Measurements from ENCODE around the gene STIP1.

The STIP1 gene

GRCh38 chr11:64232182-64232966 is 46.4 kb downstream of the STIP1 start:
- Histone ChIP-seq H3K4me1 (ENCODE audit: control insufficient read depth, insufficient read depth, low read length) (peaks cover 61% of the 10 kb centered on the region), H3K27me3 (ENCODE audit: control insufficient read depth in 1 of 2, insufficient read depth in 2 of 2, low read length in 2 of 2) (no peaks in the 10 kb centered on the region), H3K9ac (ENCODE audit: low read length in 2 of 2) (no peak overlapping the region), H3K9me3 (ENCODE audit: control insufficient read depth in 2 of 2, low read length in 2 of 2) (no peaks in the 10 kb centered on the region), H3K4me3 (ENCODE audit: low read length in 2 of 2) (no peak overlapping the region), H3K36me3 (ENCODE audit: control insufficient read depth in 2 of 2, insufficient read depth in 2 of 2, low read length in 2 of 2) (peaks cover 0 to under 1% of the 10 kb centered on the region in 2 donors), H3K27ac (ENCODE audit: low read length) (peak overlapping the region; percentile 18)

GRCh38 chr11:64232967-64233315 is 47.0 kb downstream of the STIP1 start:
- Histone ChIP-seq H3K27me3 (ENCODE audit: control insufficient read depth in 1 of 2, insufficient read depth in 2 of 2, low read length in 2 of 2) (no peaks in the 10 kb centered on the region), H3K27ac (ENCODE audit: low read length) (peak overlapping the region; percentile 18), H3K4me1 (ENCODE audit: control insufficient read depth, insufficient read depth, low read length) (peaks cover 58% of the 10 kb centered on the region)

GRCh38 chr11:64233913-64234586 is 48.1 kb downstream of the STIP1 start, which contains the start of gene VEGFB:
VEGFB (plus strand) TSS chr11:64234584; CDS start chr11:64234834, 250 bp downstream.
- H3K4me1 ChIP-seq (ENCODE audit: control insufficient read depth, insufficient read depth, low read length): peaks cover 58% of the 10 kb centered on the region
- H3K27me3 ChIP-seq (ENCODE audit: control insufficient read depth in 1 of 2, insufficient read depth in 2 of 2, low read length in 2 of 2): no peaks in the 10 kb centered on the region
- H3K4me3 ChIP-seq (ENCODE audit: low read length in 2 of 2): peak within 1 kb of the TSS; percentile 72 to 77
- peak within 1 kb of the TSS; percentile 70 for H3K27ac ChIP-seq (ENCODE audit: low read length)
- H3K9me3 ChIP-seq (ENCODE audit: control insufficient read depth in 2 of 2, low read length in 2 of 2): no peaks in the 10 kb centered on the region
- H3K36me3 ChIP-seq (ENCODE audit: control insufficient read depth in 2 of 2, insufficient read depth in 2 of 2, low read length in 2 of 2): peaks cover 8 to 10% of the 10 kb centered on the region in 2 donors
- peak within 1 kb of the TSS; percentile 62 to 74 for H3K9ac ChIP-seq (ENCODE audit: low read length in 2 of 2)

More at GRCh38 chr11:64232967-64233315, 47.0 kb downstream of the STIP1 start:
- Histone ChIP-seq H3K4me3 (ENCODE audit: low read length in 2 of 2) (no peak overlapping the region), H3K36me3 (ENCODE audit: control insufficient read depth in 2 of 2, insufficient read depth in 2 of 2, low read length in 2 of 2) (peaks cover 6% of the 10 kb centered on the region in 2 donors), H3K9me3 (ENCODE audit: control insufficient read depth in 2 of 2, low read length in 2 of 2) (no peaks in the 10 kb centered on the region), H3K9ac (ENCODE audit: low read length in 2 of 2) (no peak overlapping the region)

DNA sequence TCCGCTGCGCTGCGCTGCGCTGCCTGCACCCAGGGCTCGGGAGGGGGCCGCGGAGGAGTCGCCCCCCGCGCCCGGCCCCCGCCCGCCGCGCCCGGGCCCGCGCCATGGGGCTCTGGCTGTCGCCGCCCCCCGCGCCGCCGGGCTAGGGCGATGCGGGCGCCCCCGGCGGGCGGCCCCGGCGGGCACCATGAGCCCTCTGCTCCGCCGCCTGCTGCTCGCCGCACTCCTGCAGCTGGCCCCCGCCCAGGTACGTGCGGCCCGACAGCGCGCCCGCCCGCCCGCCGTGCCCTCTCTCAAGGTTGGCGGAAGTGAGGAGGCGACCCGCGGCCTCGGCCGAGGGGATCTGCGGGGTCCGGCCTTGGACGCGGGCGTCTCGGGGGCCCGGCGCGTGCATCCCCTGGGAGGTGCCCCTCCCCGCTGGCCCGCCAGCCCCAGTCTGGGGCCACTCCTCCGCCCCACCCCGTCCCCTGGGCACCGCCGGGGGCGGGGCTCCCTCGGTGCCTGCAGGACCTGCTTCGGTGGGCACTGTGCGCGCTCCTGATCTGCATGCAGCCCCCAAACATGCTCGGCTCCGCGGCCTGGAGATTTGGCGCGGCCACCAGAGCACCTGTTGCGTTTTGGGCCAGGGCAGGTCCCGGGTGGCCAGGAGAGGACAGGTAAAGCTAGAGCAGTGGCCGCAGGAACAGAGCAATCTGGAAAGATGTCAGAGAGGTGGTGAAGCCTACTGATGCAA is 48.8 kb downstream of the STIP1 start:
- peak overlapping the region; percentile 66 for H3K27ac ChIP-seq (ENCODE audit: low read length)

GRCh38 chr11:64235437-64236161 is 49.6 kb downstream of the STIP1 start:
- Histone ChIP-seq H3K9me3 (ENCODE audit: control insufficient read depth in 2 of 2, low read length in 2 of 2) (no peaks in the 10 kb centered on the region), H3K4me1 (ENCODE audit: control insufficient read depth, insufficient read depth, low read length) (peaks cover 56% of the 10 kb centered on the region), H3K36me3 (ENCODE audit: control insufficient read depth in 2 of 2, insufficient read depth in 2 of 2, low read length in 2 of 2) (peaks cover 8 to 10% of the 10 kb centered on the region in 2 donors), H3K4me3 (ENCODE audit: low read length in 2 of 2) (peak overlapping the region; percentile 72 to 77), H3K27ac (ENCODE audit: low read length) (peak overlapping the region; percentile 66), H3K27me3 (ENCODE audit: control insufficient read depth in 1 of 2, insufficient read depth in 2 of 2, low read length in 2 of 2) (no peaks in the 10 kb centered on the region), H3K9ac (ENCODE audit: low read length in 2 of 2) (peak overlapping the region in 1 of 2 donors; percentile 64)

More for the DNA sequence above, 48.8 kb downstream of the STIP1 start:
- Histone ChIP-seq H3K4me3 (ENCODE audit: low read length in 2 of 2) (peak overlapping the region; percentile 72 to 77), H3K36me3 (ENCODE audit: control insufficient read depth in 2 of 2, insufficient read depth in 2 of 2, low read length in 2 of 2) (peaks cover 8 to 10% of the 10 kb centered on the region in 2 donors), H3K27me3 (ENCODE audit: control insufficient read depth in 1 of 2, insufficient read depth in 2 of 2, low read length in 2 of 2) (no peaks in the 10 kb centered on the region), H3K9me3 (ENCODE audit: control insufficient read depth in 2 of 2, low read length in 2 of 2) (no peaks in the 10 kb centered on the region), H3K4me1 (ENCODE audit: control insufficient read depth, insufficient read depth, low read length) (peaks cover 52% of the 10 kb centered on the region), H3K9ac (ENCODE audit: low read length in 2 of 2) (peak overlapping the region; percentile 53 to 64)

DNA sequence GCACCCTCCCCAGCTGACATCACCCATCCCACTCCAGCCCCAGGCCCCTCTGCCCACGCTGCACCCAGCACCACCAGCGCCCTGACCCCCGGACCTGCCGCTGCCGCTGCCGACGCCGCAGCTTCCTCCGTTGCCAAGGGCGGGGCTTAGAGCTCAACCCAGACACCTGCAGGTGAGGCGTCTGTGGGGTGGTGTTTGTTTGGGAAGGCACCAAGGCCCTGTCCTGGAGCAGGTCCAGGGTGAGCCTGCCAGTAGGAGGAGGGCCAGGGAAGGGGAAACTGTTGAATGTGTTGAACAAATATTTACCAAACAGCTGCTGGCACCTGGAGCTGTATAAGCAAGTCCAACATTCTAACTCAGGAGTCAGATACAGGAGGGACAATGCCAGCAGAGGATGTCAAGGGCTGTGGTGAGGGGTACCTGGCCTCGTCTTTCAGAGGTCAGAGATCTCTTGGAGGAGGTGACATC is 51.5 kb downstream of the STIP1 start:
- H3K4me1 ChIP-seq (ENCODE audit: control insufficient read depth, insufficient read depth, low read length): peaks cover 49% of the 10 kb centered on the region
- H3K9me3 ChIP-seq (ENCODE audit: control insufficient read depth in 2 of 2, low read length in 2 of 2): no peaks in the 10 kb centered on the region
- no peak overlapping the region for H3K9ac ChIP-seq (ENCODE audit: low read length in 2 of 2)
- no peaks in the 10 kb centered on the region for H3K27me3 ChIP-seq (ENCODE audit: control insufficient read depth in 1 of 2, insufficient read depth in 2 of 2, low read length in 2 of 2)
- peak overlapping the region; percentile 31 for H3K27ac ChIP-seq (ENCODE audit: low read length)
- H3K4me3 ChIP-seq (ENCODE audit: low read length in 2 of 2): no peak overlapping the region
- H3K36me3 ChIP-seq (ENCODE audit: control insufficient read depth in 2 of 2, insufficient read depth in 2 of 2, low read length in 2 of 2): peaks cover 8 to 10% of the 10 kb centered on the region in 2 donors

GRCh38 chr11:64238076-64238475 is 52.1 kb downstream of the STIP1 start:
- Histone ChIP-seq H3K36me3 (ENCODE audit: control insufficient read depth in 2 of 2, insufficient read depth in 2 of 2, low read length in 2 of 2) (peaks cover 8 to 10% of the 10 kb centered on the region in 2 donors), H3K27ac (ENCODE audit: low read length) (peak overlapping the region; percentile 31), H3K4me1 (ENCODE audit: control insufficient read depth, insufficient read depth, low read length) (peaks cover 49% of the 10 kb centered on the region), H3K9me3 (ENCODE audit: control insufficient read depth in 2 of 2, low read length in 2 of 2) (no peaks in the 10 kb centered on the region), H3K9ac (ENCODE audit: low read length in 2 of 2) (no peak overlapping the region), H3K4me3 (ENCODE audit: low read length in 2 of 2) (no peak overlapping the region), H3K27me3 (ENCODE audit: control insufficient read depth in 1 of 2, insufficient read depth in 2 of 2, low read length in 2 of 2) (no peaks in the 10 kb centered on the region)

DNA sequence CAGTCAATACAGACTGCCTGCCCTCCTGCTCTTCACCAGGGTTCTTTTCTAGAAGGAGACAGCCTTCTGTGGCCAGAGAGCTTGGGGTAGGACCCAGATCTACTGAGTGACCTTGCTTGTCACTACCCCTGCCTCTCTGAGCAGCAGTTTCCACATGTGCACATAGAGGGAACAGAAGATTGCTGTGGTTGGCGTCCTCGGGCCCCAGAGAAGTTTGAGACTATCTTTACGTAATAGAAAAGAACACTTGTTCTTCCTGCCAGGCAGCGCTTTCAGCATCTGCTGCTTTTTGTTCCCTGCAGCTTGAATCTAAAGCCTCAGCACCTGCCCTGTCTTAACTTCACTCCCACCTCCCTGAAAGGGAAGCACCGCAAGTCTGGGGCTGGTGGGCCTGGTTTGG is 53.0 kb downstream of the STIP1 start:
- Histone ChIP-seq H3K4me3 (ENCODE audit: low read length in 2 of 2) (no peak overlapping the region), H3K9ac (ENCODE audit: low read length in 2 of 2) (no peak overlapping the region), H3K27ac (ENCODE audit: low read length) (no peak overlapping the region), H3K27me3 (ENCODE audit: control insufficient read depth in 1 of 2, insufficient read depth in 2 of 2, low read length in 2 of 2) (no peaks in the 10 kb centered on the region), H3K4me1 (ENCODE audit: control insufficient read depth, insufficient read depth, low read length) (peaks cover 46% of the 10 kb centered on the region), H3K36me3 (ENCODE audit: control insufficient read depth in 2 of 2, insufficient read depth in 2 of 2, low read length in 2 of 2) (peaks cover 8 to 17% of the 10 kb centered on the region in 2 donors), H3K9me3 (ENCODE audit: control insufficient read depth in 2 of 2, low read length in 2 of 2) (no peaks in the 10 kb centered on the region)

DNA sequence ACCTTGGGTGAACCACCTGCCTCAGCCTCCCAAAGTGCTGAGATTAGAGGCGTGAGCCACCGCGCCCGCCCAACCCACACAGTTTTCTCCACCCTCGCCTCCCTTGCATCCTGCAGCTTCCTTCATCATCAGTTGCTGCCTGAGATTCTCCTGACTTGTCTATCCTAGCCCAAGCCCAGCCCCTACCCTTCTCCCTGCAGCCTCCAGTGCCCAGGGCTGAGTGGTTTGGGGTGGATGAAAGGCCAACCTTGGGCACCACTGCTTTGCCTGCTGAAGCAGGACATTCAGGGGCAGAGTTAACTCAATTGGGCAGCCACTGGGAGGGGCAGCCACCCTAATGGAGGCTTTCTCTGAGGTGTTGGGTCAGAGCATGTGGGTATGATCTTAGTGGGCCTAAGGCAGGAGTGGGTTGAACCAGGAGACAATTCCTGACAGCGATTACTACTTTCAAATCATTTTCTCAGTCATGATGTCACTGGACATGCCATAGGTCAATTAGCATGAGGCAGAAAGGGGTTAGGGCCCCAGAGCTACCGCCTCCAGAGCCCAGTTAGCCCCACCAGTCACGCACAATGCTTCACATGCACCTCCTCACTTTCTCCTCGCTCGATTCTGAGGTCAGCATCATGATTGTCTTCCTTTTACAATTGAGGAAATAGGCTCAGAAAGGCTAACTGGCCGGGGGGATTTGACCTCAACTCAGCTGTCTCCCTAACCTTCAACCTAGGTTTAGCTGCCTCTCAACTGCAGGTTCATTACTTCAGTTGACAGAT is 53.9 kb downstream of the STIP1 start:
- Histone ChIP-seq H3K27ac (ENCODE audit: low read length) (peak overlapping the region; percentile 100), H3K9ac (ENCODE audit: low read length in 2 of 2) (peak overlapping the region; percentile 84 to 97), H3K27me3 (ENCODE audit: control insufficient read depth in 1 of 2, insufficient read depth in 2 of 2, low read length in 2 of 2) (no peaks in the 10 kb centered on the region), H3K4me3 (ENCODE audit: low read length in 2 of 2) (peak overlapping the region; percentile 67 to 81), H3K4me1 (ENCODE audit: control insufficient read depth, insufficient read depth, low read length) (peaks cover 45% of the 10 kb centered on the region), H3K36me3 (ENCODE audit: control insufficient read depth in 2 of 2, insufficient read depth in 2 of 2, low read length in 2 of 2) (peaks cover 8 to 17% of the 10 kb centered on the region in 2 donors), H3K9me3 (ENCODE audit: control insufficient read depth in 2 of 2, low read length in 2 of 2) (no peaks in the 10 kb centered on the region)
